Fibroblast of skin of right quadriceps (primary cell): ENCODE data around the gene FAM180A.
A peak's percentile ranks its signal among the peaks of the same experiment; 100 is the strongest.
"Not testable (repeated sequence)": the region's sequence is repeated elsewhere in the genome, so short reads cannot be mapped to it uniquely, and the experiment has no call there.

Experiments
- DNase-seq: peaks from one replicate; pipeline ENCODE4 v3.0.0-alpha.2; 2013

FAM180A gene

GRCh38 chr7:135711139-135711469 lies 37.5 kb downstream of the FAM180A start:
- DNase-seq = no peak

- DNase-seq = no peak
These were observed 38.0 kb downstream of the FAM180A start for GRCh38 chr7:135710417-135711138.

- no peak for DNase-seq
These were observed 39.1 kb downstream of the FAM180A start for GRCh38 chr7:135709508-135709907.

- no peak for DNase-seq
These were observed 40.6 kb downstream of the FAM180A start for GRCh38 chr7:135708041-135708440.

GRCh38 chr7:135707570-135707966 lies 41.0 kb downstream of the FAM180A start:
- DNase-seq = no peak

- no peak for DNase-seq
These were observed 41.6 kb downstream of the FAM180A start for GRCh38 chr7:135706858-135707569.

GRCh38 chr7:135706038-135706742 lies 42.4 kb downstream of the FAM180A start:
- no peak for DNase-seq

- no peak for DNase-seq
These were observed 43.9 kb downstream of the FAM180A start for GRCh38 chr7:135704698-135705097.

- no peak for DNase-seq
These were observed 44.5 kb downstream of the FAM180A start for GRCh38 chr7:135704074-135704473.

- no peak for DNase-seq
These were observed 51.1 kb downstream of the FAM180A start for GRCh38 chr7:135697276-135698049.

GRCh38 chr7:135693558-135693957 lies 55.1 kb downstream of the FAM180A start:
- no peak for DNase-seq

GRCh38 chr7:135692606-135693005 lies 56.0 kb downstream of the FAM180A start:
- DNase-seq = not testable (repeated sequence)

- DNase-seq = peak; percentile 55
These were observed 56.6 kb downstream of the FAM180A start for GRCh38 chr7:135692055-135692454.

GRCh38 chr7:135690566-135690965 lies 58.0 kb downstream of the FAM180A start:
- peak; percentile 61 for DNase-seq

- no peak for DNase-seq
These were observed 61.1 kb downstream of the FAM180A start for GRCh38 chr7:135687466-135687865.

- DNase-seq = no peak
These were observed 63.1 kb downstream of the FAM180A start for GRCh38 chr7:135685306-135686084.

GRCh38 chr7:135684699-135685098 lies 63.9 kb downstream of the FAM180A start:
- no peak for DNase-seq

GRCh38 chr7:135684136-135684535 lies 64.5 kb downstream of the FAM180A start:
- peak; percentile 32 for DNase-seq

- no peak for DNase-seq
These were observed 65.0 kb downstream of the FAM180A start for GRCh38 chr7:135683609-135684008.

GRCh38 chr7:135682191-135682590 lies 66.4 kb downstream of the FAM180A start:
- DNase-seq = no peak

- no peak for DNase-seq
These were observed 66.9 kb downstream of the FAM180A start for GRCh38 chr7:135681762-135682161.
